T-helper 2 cell (primary cell): ENCODE results near the gene TIGD3.

Experiments
- DNase-seq, 5 experiments: peaks; one replicate each; pipeline versions ENCODE4 v3.0.0 to v3.0.0-alpha.2; 2012 to 2022

The TIGD3 gene

DNA sequence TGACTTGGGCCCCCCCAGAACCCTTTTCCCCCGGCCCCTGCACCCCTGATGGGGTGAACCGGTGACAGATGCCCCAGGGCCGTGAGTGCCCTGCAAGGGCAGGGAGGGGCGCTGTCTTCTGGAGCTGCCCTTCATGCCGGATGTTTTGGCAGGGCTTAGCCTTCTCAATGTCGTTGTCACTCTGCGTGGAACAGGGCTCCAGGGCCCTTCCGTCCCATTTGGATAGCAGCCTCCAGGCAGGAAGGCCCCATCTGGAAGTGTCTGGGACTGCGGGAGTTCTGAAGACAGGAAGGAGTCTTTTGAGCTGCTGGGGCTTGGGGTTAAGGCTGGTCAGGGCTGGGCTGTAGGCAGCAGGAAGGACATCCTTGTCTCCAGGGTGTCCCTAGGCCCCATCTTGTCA is 36.4 kb downstream of the TIGD3 start:
- DNase-seq = no peak

DNA sequence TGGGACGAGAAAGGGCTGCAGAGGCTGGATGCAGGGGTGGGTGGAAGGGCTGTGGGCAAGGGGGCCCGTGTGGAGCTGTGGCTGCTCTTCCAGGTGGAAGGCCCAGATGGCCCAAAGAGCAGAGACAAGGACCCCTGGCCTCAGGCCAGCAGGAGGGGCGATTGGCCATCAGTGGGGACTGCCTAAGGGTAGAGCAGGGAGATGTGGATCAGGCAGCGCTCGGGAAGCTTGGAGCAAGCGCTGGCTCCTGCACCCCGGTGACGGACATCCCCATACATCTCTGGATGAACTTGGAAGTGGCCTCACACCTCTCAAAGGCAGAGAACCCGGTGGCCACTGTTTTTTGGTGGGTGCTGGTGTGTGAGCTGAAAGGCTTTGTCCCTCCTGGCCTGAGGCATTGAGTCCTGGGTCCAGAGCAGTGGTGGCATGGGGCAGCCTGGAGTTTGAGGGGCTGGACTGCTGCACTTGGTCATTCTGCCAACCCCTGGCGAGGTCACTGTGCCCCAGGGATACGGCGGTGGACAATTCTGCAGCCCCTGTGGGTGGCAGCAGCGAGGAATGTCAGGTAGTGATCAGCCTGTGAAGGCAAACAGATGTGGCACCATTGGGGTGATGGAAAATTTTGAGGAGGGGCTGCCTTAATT is 37.8 kb downstream of the TIGD3 start:
- no peak for DNase-seq

- no peak for DNase-seq
Observed at GRCh38 chr11:65392899-65393298, 38.3 kb downstream of the TIGD3 start.

GRCh38 chr11:65393513-65394079 is 39.0 kb downstream of the TIGD3 start:
- no peak for DNase-seq

- no peak for DNase-seq
Observed at GRCh38 chr11:65394125-65394536, 39.6 kb downstream of the TIGD3 start.

DNA sequence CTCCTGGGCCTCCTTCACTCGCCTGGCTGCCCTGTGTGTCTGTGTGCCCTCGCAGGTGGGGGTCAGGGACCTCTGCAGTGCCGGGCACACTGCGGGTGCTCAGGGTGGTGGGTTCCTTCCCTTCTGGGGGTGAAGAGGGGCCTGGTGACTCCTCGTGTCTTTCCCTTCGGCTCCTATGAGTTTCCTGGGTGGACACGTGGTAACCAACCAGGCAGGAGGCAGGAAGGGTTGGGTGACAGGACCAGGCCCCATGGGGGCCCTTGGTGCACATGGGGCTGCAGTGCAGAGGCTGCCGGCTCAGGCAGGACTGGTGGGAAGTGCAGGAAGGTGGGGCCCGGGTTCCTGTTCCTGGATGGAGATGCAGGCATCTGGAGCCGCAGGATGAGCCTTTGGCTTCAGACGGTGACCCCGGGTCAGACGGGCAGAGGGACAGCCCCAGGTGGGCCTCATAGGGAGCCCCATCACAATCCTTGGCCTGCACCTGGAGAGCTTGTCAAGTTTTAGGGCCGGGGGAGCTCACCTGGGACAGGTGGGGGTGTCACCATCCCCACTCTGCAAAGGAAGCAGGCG is 41.5 kb downstream of the TIGD3 start:
- no peak for DNase-seq

DNA sequence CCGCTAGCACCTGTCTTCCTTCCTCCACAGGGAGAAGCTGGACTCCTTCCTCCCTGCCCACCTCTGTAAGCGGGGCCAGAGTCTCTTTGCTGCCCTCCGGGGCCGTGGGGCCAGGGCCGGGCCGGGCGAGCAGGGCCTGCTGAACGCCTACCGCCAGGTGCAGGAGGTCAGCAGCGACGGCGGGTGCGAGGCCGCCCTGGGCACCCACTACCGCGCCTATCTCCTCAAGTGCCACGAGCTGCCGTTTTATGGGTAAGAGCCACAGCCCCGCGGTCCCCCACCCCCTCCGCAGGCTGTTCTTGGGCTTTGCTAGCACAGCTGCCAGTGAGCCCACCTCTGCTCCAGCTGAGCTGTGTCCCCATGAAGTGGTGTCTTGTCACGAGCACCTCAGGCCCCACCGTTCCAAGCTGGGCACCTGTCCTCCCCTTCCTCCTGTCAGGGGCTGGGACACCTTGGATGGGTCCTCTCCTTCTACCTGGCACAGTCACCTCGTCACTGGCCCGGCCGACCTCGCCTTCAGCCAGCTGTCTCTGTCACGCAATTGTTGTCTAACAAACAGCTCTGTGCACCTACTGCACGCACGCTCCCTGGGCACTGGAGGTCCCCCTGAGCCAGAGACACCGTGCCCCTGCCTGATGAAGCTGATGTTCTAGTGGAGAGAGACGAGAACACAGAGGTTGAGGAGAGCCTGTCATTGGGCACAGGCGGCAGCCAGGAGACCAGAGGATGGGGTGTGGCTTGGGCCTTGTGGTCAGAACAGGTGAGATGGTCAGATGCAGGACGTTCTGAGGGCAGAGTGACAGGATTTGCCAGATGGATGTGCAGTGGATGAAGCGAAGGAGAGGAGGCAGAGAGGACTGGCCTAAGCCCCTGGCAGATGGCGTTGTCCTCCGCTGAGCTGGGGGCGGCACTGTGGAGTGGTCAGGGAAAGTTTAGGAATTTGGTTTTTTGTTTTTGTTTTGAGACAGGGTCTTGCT is 42.5 kb downstream of the TIGD3 start:
- no peak for DNase-seq

- no peak for DNase-seq
Observed at GRCh38 chr11:65398362-65398910, 43.9 kb downstream of the TIGD3 start.

GRCh38 chr11:65399249-65399648 is 44.7 kb downstream of the TIGD3 start:
- DNase-seq = no peak

DNA sequence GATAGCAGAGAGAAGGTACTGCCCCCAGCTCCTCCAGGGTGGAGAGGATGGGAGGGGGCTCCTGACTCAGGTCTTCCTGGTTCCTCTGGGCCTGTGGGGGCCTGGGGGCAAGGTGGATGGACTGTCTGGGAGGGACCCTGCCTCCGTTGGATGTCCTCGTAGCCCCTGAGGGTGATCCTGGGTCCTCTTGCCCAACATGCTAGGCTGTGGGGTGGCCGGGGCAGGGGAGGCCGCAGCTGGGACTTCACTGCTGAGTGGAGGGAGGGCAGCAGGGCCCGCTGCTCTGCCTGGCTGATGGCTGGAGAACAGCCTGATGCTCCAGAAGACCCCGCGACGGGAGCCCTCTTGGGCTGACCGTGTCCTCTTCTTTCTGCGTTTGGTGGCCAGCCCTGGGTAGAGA is 45.3 kb downstream of the TIGD3 start:
- no peak for DNase-seq

DNA sequence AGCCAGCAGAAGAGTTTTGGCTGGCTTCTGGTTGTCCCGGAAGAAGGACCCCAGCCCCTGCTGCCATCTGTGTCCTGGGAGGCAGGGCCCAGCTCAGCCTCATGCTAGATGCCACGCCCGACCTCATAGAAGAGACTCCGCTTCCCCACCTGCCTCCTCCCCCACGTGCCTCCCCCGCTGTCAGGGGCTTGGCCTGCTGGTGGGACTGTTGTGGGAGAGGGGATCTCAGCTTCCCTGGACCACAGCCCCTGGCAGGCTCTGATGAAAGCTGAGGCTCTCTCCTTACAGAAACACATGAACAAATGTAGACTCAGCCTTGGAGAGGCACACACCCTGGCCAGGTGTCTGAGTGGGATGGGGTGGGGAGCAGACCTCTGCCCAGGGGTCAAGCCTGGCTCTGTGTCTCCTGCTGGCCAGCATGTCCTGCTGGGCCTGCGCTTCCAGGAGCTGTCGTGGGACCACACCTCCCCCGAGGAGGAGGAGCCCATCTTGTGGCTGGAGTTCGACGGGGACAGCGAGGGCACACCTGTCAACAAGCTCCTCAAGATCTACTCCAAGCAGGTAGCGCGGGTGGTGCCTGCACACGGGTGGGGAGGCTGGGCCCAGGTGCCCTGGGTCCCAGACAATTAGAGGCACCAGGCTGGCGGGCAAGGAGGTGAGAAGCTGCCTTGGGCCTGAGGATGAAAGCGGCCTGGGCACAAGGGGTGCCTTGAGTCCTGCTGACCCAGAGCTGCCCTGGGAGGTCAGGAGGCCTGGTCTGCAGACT is 45.9 kb downstream of the TIGD3 start:
- DNase-seq = no peak

DNA sequence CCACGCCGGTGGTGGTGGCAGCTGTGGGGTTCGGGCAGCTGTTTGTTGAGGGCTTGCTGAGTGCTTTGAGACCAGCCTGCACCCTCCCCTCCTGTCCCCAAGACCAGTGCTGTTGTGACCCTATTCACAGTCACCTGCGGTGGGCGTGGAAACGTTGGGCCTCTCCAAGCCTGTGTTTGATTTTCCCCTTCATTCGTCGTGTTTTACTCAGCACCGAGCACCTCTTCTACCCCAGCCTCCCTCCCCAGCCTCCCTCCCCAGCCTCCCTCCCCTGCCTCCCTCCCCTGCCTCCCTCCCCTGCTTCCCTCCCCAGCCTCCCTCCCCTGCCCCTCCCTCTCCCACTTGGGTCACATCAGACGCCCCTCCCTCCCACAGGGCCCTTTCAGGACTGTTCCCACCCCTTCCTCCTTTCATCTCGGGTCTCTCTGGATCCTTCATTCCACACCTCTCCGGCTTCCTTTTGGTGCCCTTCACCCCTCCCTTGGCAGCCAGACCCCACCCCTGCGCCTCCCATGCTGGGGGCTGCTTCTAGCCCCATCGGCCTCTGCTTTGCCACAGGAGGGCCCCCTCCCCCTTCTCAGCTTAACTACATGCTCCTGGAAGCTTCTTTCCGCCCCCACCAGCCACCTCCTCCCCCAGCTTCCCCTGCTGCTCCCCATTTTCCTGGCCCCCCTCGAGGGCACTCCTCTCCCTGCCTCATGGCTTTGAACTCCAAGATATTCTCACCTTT is 46.7 kb downstream of the TIGD3 start:
- no peak for DNase-seq

DNA sequence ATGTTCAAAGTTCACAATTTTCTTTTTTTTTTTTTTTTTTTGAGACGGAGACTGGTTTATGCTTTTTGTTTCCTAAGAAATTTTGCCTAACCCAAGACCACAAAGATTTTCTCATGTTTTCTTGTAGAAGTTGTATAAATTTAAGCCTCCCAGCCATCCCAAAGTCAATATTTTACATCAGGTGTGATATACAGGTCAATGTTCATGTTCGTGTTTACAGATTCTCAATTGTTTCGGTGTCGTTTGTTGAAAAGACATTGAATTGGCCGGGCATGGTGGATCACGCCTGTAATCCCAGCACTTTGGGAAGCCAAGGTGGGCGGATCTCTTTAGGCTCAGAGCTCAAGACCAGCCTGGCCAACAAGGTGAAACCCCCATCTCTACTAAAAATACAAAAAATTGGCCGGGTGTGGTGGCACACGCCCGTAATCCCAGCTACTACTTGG is 47.3 kb downstream of the TIGD3 start:
- no peak for DNase-seq

- DNase-seq = no peak
Observed at GRCh38 chr11:65402790-65403189, 48.2 kb downstream of the TIGD3 start.

- DNase-seq = no peak
Observed at GRCh38 chr11:65403607-65404121, 49.1 kb downstream of the TIGD3 start.

DNA sequence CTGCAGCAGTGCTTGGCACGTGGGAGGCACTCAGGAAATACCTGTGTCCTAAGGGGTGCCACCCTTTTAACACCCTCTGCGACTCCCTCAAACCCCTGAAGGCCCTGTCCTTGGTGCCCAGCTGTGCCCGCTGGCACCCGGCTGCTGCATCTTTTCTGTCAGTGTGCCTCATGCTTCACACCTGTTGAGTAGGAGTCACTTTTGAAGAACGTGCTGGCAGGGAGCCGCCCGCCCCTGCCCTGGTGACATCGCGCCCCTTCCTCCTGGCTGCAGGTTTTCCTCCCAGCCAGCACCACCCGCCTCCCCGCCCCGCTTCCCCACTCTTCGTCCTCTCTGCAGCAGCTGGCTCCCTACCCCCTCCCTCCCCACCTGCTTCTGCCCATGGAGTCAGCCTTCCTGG is 49.7 kb downstream of the TIGD3 start:
- DNase-seq = no peak

DNA sequence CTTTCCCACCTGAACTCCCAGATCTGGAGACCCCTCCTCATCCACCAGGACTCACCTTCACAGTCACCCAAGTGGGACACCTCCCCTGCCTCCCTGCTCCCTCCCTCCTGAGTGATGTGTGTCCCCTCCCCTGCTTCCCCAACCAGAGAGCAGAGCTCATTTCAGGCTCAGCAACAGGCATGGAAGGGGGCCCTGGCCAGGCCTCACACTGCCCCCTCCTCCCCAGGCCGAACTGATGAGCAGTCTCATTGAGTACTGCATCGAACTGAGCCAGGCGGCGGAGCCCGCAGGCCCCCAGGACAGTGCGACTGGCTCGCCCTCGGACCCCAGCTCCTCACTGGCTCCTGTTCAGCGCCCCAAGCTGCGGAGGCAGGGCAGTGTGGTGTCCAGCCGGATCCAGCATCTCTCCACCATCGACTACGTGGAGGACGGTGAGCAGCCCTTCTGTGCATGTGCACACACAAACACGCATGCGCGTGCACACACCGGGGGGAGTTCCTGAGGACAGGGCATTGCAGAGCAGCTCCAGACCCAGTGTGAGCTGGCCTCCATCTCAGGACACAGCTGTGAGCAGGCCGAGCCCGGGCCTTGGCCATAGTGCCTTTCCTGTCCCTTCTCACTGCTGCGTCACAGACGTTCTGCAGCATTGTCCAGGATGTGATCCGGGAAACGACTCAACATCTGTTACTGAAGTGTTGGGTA is 50.2 kb downstream of the TIGD3 start:
- DNase-seq = no peak
